ENCODE measurements around the gene CHRM4.

GRCh38 chr11:46407635-46408034, 16.1 kb upstream of the CHRM4 start:
- TF ChIP-seq EZH2phosphoT487 (IDR thresholded peaks at IDR 0.05; ENCODE audit: borderline replicate concordance, low read depth, low read length) (no peak), CTCF (conservative IDR thresholded peaks at IDR 0.05; ENCODE audit: low read length) (no peak)
